Stimulated activated memory B cell treated with anti-CD40 and anti-IgM and Interleukin-4, amounts not matched to agents 10 μg/mL and 1 μg/mL and 100 μg/mL, for 72 hours (primary cell): ENCODE data around the gene LRRC36.
A peak's percentile ranks its signal among the peaks of the same experiment; 100 is the strongest.

Experiments
- ATAC-seq: fragments of 150-1000 bp; cut with Tn5 transposase; 2 replicates; pipeline ENCODE4 v1.10.0; 2021
- H3K27ac Mint-ChIP-seq: one replicate; pipeline ENCODE4 v1.8.0; 2022; ENCODE audit warnings: mild to moderate bottlenecking, mixed read lengths
- H3K27me3 Mint-ChIP-seq: one replicate; pipeline ENCODE4 v1.8.0; 2022; ENCODE audit warnings: mixed read lengths
- H3K36me3 Mint-ChIP-seq: one replicate; pipeline ENCODE4 v1.8.0; 2022; ENCODE audit warnings: mixed read lengths
- H3K4me1 Mint-ChIP-seq: one replicate; pipeline ENCODE4 v1.8.0; 2022; ENCODE audit warnings: mixed read lengths
- H3K4me3 Mint-ChIP-seq: one replicate; pipeline ENCODE4 v1.8.0; 2022; ENCODE audit warnings: mild to moderate bottlenecking, moderate library complexity, mixed read lengths
- H3K9me3 Mint-ChIP-seq: one replicate; pipeline ENCODE4 v1.8.0; 2022; ENCODE audit warnings: mixed read lengths

The LRRC36 gene

DNA sequence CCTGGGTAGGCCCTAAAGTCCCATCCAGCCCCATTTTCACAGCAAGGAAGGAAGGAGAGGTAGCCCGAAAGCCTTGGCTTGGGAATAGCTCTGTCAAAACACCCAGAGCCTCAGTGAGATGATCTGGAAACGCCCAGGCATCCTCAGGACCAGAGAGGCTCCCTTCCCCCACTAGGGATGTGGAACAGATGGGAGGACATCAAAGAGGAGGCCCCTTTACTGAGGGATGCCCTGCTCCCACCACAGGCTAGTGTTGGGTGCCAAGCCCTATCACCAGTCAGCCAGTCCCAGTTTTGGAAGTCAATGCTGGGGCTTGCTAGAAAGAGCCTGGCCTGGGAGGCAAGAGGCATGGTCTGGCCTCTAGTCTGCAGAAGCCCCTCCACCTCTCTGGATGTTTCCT, 62.0 kb downstream of the LRRC36 start:
- H3K27ac Mint-ChIP-seq, result no peak overlapping the region
- peaks cover 17% of the 10 kb centered on the region for H3K4me1 Mint-ChIP-seq
- H3K4me3 Mint-ChIP-seq, result no peak overlapping the region
- ATAC-seq, result no peak
- H3K27me3 Mint-ChIP-seq, result peaks cover 22% of the 10 kb centered on the region
- no peaks in the 10 kb centered on the region for H3K36me3 Mint-ChIP-seq
- H3K9me3 Mint-ChIP-seq, result no peaks in the 10 kb centered on the region

DNA sequence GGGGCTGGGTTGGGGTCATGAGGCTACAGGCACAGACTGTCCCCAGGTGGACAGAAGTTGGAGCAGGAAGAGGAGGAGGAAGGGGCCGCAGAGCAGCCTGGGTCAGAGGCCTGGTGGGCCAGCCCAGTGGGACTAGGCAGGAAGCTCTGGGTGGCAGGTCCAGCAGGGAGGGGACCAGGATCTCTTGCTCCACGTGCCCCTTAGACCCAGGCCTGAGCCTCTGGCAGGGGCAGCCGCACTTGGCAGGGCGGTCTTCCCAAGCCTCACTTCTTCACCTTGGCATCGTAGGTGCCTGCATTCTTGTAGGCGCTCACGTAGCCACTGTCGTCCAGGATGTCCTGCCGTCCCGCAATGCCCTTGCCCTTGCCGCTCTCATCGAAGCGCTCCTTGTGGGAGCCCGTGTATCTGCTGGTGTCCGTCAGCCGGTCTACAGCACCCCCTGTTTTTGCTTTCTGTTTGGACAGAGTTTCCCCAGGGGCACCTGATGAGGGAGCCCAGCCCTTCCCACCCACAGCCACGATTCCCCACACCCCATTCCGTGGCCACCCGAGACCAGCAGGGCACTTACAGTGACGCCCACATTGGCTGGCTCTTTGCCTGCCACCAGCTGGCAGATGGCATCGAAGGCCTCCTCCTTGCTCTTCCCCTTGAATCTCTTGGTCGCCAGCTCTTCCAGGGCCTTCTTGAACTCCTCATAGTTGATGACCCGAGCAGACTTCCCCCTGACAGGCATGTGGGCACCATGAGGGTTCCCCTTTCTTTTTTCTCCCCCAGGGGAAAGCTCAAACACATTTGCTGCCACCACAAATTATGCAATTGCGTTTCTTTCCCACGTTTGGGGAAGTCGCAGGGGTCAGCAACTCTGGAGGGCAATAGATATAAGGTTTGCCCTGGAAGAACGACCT, 63.5 kb downstream of the LRRC36 start:
- no peak overlapping the region for H3K27ac Mint-ChIP-seq
- H3K9me3 Mint-ChIP-seq, result no peaks in the 10 kb centered on the region
- no peak for ATAC-seq
- peaks cover 29% of the 10 kb centered on the region for H3K4me1 Mint-ChIP-seq
- no peaks in the 10 kb centered on the region for H3K36me3 Mint-ChIP-seq
- H3K27me3 Mint-ChIP-seq, result peaks cover 37% of the 10 kb centered on the region
- no peak overlapping the region for H3K4me3 Mint-ChIP-seq

DNA sequence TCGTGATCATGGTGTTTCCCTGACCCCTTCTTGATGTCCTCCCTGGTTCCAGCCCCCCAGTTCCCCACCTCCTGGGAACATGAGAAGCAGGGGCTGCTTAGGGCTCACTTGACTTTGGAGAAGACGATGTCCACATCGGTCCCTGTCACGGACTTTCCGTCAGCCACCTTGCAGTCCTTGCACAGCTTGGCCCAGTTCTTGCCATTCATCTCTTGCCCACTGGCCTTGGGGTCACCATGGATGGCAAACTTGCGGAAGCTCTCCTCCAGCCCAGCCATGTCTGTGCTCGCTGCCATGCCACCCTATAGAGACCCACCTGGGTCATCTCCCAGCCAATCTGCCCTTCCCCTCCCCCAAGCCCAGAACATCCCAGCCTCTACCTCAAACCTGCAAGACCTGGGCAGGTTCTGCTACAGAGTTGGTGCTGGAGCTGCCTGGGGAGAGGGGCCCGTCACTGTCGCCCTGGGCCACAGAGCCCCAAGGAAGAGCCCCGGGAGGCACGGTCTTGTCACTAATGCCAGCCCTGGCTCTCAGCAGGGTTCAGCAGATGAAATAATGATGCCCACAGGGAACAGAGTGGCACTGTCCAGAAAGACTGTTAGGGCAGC, 64.3 kb downstream of the LRRC36 start:
- Mint-ChIP-seq H3K4me1 (peaks cover 35% of the 10 kb centered on the region), H3K9me3 (no peaks in the 10 kb centered on the region), H3K27ac (no peak overlapping the region), H3K36me3 (no peaks in the 10 kb centered on the region), H3K27me3 (peaks cover 45% of the 10 kb centered on the region), H3K4me3 (no peak overlapping the region)
- no peak for ATAC-seq

DNA sequence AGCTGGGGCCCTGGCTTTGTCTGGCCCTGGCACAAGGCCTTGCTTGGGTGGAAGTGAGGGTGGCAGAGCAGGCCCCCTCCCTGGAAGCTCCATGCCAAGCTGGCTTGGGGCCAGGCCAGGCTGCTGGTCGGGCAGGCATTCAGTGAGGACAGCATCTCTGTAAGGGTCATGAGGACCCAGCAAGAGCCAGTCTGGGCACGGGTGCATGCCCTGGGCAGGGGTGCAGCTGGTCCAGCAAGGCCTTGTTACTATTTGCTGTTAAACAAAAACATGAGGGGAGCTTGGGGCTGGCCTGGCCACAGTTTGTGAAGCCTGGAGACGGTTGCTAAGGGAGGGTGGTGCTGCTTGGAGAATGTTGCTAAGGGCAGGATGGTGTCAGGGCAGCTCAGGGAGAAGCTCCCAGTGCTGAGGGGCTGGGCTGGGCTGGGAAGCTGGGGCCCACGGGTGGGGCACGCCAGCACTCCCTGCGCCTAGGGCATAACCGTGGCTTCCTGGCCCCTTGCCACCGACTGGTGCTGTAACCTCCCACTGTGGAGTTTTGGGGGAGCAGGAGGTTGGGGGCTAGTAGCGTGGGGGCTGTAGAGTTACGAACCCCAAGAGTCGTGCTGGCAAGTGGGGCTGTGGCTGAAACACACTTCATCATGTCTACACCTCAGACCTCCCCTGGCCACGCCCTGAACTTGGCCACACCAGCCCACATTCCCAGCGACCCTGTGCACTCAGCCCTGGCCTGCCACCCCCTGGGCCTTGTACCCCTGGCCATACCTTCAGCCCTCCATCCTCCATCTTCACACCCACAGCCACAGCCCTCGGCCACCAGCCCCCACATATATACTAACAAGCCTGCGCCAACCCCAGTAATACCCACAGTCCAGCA, 65.0 kb downstream of the LRRC36 start:
- Mint-ChIP-seq H3K4me3 (no peak overlapping the region), H3K27me3 (peaks cover 52% of the 10 kb centered on the region), H3K27ac (no peak overlapping the region), H3K9me3 (no peaks in the 10 kb centered on the region), H3K36me3 (no peaks in the 10 kb centered on the region), H3K4me1 (peaks cover 35% of the 10 kb centered on the region)
- ATAC-seq, result no peak

DNA sequence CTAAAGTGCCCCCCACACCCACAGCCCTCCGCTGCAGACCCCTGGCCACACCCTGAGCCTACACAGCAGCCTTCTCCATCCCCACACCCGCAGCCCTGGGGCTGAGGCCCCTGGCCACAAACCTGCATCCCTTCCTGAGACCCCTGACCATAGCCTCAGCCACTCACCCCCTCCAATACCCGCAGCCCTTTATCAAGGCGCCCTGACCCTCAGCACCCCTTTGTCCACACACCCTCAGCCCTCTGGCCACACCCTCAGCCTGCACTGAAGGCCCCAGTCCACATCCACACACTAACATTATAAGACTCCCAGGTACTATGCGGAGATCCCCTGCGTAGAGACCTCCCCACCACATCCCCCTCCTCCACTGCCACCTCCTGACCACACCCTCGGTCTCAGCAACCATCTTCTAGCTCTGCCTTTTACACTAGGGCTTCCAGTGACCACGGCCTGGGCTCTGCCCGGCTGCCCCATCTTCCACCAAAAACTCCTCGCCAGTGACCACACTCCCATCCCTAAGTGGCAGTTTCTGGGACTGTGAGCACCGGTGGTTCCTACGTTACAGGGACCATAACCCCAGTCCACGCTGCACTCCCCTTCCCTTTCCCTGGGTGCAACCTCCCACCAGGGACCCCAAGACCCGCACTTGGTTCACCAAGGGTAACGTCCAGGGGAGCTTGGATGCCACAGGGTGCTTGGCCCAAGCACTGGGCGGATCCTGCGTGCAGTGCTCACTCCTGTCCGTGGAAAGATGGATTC, 65.9 kb downstream of the LRRC36 start:
- Mint-ChIP-seq H3K9me3 (no peaks in the 10 kb centered on the region), H3K27me3 (peaks cover 58% of the 10 kb centered on the region), H3K36me3 (no peaks in the 10 kb centered on the region), H3K4me3 (no peak overlapping the region), H3K4me1 (peaks cover 35% of the 10 kb centered on the region), H3K27ac (no peak overlapping the region)
- ATAC-seq, result no peak

DNA sequence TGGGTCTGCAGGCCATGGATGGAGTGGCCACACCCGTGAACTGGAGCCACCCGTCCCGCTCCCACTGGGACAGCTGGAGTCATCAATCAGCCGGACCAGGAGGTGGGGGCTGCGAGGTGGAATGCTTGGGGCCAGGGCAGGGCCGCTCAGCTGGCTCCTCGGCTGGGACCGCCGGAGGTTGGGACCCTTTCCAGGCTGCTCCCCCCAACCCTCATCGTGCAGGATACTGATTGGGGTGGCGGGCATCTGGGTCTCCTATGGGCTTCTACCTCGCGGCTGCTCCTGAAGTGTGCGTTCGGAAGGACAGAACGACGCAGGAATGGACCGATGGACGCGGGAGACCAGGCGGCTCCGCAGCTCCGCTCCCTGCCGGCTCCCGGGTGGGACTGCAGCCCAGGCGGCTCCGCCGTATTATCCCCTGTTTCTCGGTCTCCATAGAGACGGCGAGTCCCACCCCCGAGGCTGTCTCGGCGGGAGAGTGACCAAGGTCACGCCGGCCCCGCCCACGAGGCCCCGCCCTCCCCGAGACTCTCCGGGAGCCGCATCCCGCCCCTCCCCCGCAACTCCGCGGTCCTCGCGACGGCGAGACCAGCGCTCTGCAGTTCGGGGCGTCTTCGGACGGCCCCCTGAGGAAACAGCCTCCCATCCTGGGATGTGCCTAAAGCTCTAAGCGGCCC, 66.6 kb downstream of the LRRC36 start, which contains the start of gene TPPP3:
TPPP3 (minus strand) TSS at position 388 of the 677 bp plus-strand sequence. CDS start 2,387 bp downstream, outside the sequence.
- peaks cover 35% of the 10 kb centered on the region for H3K4me1 Mint-ChIP-seq
- H3K9me3 Mint-ChIP-seq, result no peaks in the 10 kb centered on the region
- ATAC-seq, result no peak
- no peak within 1 kb of the TSS for H3K27ac Mint-ChIP-seq
- H3K4me3 Mint-ChIP-seq, result peak within 1 kb of the TSS; percentile 61
- peaks cover 58% of the 10 kb centered on the region for H3K27me3 Mint-ChIP-seq
- H3K36me3 Mint-ChIP-seq, result no peaks in the 10 kb centered on the region

DNA sequence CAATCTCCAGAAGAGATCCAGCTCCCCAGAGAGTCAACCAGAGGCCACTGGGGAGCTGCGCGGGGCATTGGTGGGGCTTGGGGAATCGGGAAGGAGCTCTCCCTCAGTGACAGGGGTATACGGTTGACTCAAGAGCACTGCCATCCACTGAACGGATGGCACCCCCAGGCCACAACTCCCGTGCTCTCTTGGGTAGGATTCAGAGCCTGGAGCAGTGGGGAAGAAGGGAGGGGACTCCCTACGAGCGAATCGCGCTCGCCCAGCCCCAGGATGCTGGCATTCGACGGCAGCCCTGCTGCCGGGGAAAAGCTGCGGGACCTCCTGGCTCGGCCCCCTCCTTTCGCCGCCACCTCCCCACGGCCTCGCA, 67.2 kb downstream of the LRRC36 start:
- no peak for ATAC-seq
- Mint-ChIP-seq H3K36me3 (no peaks in the 10 kb centered on the region), H3K27me3 (peaks cover 58% of the 10 kb centered on the region), H3K27ac (no peak overlapping the region), H3K4me3 (peak overlapping the region; percentile 61), H3K4me1 (peaks cover 35% of the 10 kb centered on the region), H3K9me3 (no peaks in the 10 kb centered on the region)

DNA sequence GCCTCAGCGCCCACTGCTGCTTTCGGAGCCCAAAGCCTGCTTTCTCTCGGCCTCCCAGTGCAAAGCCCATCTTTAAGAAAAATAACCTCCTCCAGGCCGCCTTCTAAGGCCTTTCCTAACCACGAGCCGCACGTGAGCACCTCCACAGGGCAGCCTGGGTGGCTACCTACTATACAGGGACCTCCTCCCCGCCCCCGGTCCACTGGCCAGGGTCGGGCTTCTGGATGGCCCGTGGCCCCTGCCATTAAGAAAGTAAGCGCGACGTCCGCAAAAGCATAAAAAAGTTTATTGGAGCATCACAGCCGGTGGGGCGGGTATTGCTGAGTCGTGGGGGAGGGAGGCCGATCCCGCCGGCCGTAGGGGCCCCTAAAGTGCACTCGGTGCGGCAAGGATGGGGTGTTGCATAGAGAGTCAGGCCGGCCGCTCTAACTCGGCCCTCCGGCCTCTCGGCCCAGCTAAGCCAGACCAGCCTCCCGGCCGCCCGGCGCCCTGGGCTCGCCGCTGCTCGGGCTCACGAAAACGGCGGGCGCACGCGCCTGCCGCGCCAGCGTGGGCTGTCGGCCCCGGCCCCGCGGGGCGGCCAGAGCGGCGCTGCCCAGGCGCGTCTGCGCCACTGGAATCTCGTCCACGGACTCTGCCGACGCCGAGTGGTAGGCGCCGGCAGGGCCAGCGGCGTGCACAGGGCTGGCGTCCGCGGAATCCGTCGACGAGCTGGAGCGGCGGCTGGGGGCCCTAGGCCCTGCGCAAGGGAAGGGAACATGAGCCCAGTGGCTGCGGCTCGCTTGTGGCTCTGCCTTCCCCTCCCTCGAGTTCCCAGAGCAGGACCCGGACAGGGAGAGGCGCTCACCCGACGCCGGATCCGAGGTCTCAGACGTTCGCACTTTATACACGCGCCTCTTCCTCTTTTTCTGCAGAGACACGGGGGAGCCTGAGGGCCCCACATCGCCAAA, 67.8 kb downstream of the LRRC36 start:
- H3K36me3 Mint-ChIP-seq, result no peaks in the 10 kb centered on the region
- no peaks in the 10 kb centered on the region for H3K9me3 Mint-ChIP-seq
- H3K27ac Mint-ChIP-seq, result no peak overlapping the region
- peak overlapping the region; percentile 61 for H3K4me3 Mint-ChIP-seq
- ATAC-seq, result no peak
- peaks cover 39% of the 10 kb centered on the region for H3K4me1 Mint-ChIP-seq
- H3K27me3 Mint-ChIP-seq, result peaks cover 58% of the 10 kb centered on the region

DNA sequence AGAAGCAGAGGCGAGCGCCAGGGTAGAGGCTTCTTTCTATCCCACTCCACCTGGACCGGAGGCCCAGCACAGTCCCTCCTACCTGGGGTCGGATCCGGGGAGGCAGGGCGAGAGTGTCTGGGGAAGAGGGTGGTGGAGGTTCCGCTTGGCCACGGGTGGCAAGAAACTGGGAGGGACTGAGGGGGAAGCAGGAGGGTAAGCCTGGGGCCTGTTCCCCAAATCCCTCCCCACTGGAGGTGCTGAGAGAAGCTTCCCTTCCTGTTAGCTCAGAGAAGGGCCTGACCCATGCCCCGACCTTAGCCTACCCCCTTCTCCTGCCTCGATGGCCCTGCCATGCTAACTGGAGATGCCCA, 68.5 kb downstream of the LRRC36 start:
- Mint-ChIP-seq H3K36me3 (no peaks in the 10 kb centered on the region), H3K4me1 (peaks cover 40% of the 10 kb centered on the region), H3K9me3 (no peaks in the 10 kb centered on the region), H3K4me3 (no peak overlapping the region), H3K27ac (no peak overlapping the region), H3K27me3 (peaks cover 58% of the 10 kb centered on the region)
- ATAC-seq, result no peak

DNA sequence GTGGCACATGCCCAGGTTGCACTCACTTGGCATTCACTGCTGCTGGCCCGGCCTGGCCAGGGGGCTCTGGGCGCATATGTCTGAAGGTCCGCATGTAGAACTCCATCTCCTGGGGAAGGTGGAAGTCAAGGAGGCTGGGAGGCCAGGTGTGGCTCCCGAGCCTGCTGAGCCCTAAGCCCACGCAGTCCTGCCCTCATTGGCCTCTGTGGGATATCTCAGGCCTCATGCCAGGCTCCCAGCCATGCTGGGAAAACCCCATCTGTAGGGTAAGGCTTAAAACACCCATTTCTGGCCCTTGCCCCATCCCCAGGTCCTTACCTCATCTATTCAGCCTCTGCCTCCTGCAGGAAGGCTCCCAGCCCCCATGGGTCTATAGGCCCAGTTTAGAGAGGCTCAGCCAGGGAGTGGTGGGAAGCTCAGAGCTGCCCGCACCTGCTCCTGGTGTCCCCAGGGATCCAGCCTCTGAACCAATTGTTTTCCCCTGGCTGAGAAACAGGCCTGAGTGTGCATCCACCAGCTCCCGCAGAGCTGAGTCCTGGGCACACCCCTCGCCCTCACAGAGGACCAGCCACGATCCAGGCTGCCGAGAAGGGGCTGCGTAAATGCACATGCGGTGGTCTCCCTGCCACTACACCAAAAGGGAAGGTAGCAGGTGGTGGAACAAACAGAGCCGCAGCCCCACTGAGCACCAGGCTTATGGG, 69.0 kb downstream of the LRRC36 start:
- peaks cover 58% of the 10 kb centered on the region for H3K27me3 Mint-ChIP-seq
- H3K4me1 Mint-ChIP-seq, result peaks cover 35% of the 10 kb centered on the region
- H3K27ac Mint-ChIP-seq, result no peak overlapping the region
- H3K36me3 Mint-ChIP-seq, result no peaks in the 10 kb centered on the region
- no peak overlapping the region for H3K4me3 Mint-ChIP-seq
- no peak for ATAC-seq
- no peaks in the 10 kb centered on the region for H3K9me3 Mint-ChIP-seq

DNA sequence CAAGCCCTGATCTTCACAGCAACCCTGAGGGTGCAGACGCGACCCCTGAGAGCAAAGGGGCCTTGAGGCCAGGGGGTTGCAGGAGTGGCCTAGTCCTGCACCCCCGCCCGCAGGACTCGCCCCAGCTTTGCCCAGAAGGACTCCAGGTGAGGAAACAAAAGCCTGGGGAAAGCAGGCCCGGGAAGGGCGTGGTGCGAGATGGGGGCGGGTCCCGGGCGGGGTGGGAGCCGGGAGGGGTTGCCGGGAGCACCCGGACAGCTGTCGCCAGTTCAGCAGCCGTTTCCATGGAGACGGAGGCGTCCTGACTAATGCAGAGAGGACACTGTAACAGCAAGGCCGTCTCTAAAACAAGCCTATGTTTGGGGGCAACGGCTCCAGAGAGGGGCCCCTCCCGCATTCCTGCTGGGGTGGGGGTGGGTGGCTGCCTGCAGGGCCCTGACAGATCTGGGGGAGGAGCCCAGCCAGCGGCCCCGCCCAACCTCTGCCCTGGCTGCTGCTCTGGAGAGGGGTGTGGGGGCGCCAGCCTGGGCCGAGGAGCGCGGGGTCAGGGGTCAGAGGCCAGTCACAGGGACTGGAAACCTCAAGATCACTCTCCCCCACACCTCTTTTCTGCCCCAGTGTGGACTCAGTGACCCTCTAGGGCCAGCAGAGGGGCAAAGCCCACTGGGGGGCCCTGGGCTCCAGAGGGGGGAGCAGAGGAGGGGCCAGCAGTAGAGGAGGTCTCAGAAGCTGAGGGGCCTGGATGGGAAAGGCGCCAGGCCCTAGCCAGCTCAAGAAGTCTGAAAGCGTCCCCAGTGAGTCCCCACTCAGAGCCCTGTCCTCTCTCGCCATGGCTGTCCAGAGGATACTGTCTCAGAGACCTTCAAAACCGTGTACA, 69.8 kb downstream of the LRRC36 start:
- Mint-ChIP-seq H3K27me3 (peaks cover 58% of the 10 kb centered on the region), H3K36me3 (no peaks in the 10 kb centered on the region), H3K4me1 (peaks cover 27% of the 10 kb centered on the region), H3K4me3 (no peak overlapping the region), H3K9me3 (no peaks in the 10 kb centered on the region), H3K27ac (no peak overlapping the region)
- ATAC-seq, result no peak

DNA sequence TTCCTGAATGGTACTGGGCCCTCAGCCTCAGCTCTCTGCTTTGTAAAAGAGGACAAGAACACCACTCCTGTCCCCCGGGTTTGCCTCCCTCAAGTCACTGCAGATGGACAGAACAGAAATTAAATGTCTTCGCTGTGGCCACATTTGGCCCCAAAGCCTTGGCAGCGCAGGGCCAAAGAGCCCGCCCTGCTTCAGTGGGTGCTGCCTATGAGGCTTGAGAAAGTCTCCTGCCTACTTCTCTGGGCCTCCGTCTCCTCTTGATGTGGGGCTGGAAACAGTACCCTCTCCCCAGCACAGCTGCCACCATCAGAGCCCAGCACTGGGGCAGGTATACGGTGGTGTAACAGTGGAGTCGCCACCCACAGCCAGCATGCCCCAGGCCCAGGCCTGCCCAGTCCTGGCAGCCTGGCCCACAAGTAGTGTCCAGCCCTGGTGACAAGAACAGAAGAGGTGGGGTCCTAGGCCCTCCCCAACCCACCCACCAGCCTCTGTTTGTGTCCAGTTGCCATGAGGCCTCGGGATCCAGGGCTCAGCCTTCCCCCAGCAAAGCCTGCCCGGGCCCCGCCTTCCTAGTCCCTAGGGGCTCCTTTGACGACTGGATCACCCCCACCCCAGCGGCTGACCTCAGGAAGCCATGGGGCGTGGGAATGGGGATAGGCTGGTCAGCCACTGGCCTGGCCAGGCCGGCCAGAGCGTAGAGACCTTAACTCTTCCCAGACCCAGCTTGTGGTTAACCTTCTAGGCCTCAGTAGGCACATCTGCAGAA, 70.6 kb downstream of the LRRC36 start:
- no peak for ATAC-seq
- Mint-ChIP-seq H3K36me3 (no peaks in the 10 kb centered on the region), H3K4me3 (no peak overlapping the region), H3K4me1 (peaks cover 25% of the 10 kb centered on the region), H3K27me3 (peaks cover 58% of the 10 kb centered on the region), H3K27ac (no peak overlapping the region), H3K9me3 (no peaks in the 10 kb centered on the region)
